HPDE6-E6E7 (cell line): ENCODE results near the gene CDA.
"Not testable (repeated sequence)": the region's sequence is repeated elsewhere in the genome, so short reads cannot be mapped to it uniquely, and the experiment has no call there.

Experiments
- DNase-seq: peaks from one replicate; pipeline ENCODE4 v3.0.0; 2011; ENCODE audit warnings: missing footprints; ENCODE audit errors: extremely low spot score

CDA gene

GRCh38 chr1:20586953-20587660 is 1.8 kb upstream of the CDA start:
- DNase-seq: no peak

DNA sequence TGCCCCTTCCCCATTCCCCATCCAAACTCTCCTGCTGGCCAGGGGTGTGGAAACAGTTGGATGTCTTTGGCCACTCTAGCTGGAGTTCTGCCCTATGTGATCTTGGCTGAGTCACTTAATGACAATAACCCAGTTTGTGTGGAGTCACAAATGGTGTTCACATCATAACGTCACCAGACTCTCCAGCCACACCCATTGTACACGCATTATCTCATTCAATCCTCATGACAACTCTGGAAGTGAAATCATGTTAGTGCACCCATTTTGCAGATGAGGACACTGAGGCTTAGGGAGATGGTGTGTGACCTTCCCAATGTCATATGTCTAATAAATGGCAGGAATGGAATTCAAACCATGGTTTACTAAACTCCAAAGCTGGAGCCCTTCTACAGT is 1.2 kb upstream of the CDA start:
- no peak for DNase-seq

DNA sequence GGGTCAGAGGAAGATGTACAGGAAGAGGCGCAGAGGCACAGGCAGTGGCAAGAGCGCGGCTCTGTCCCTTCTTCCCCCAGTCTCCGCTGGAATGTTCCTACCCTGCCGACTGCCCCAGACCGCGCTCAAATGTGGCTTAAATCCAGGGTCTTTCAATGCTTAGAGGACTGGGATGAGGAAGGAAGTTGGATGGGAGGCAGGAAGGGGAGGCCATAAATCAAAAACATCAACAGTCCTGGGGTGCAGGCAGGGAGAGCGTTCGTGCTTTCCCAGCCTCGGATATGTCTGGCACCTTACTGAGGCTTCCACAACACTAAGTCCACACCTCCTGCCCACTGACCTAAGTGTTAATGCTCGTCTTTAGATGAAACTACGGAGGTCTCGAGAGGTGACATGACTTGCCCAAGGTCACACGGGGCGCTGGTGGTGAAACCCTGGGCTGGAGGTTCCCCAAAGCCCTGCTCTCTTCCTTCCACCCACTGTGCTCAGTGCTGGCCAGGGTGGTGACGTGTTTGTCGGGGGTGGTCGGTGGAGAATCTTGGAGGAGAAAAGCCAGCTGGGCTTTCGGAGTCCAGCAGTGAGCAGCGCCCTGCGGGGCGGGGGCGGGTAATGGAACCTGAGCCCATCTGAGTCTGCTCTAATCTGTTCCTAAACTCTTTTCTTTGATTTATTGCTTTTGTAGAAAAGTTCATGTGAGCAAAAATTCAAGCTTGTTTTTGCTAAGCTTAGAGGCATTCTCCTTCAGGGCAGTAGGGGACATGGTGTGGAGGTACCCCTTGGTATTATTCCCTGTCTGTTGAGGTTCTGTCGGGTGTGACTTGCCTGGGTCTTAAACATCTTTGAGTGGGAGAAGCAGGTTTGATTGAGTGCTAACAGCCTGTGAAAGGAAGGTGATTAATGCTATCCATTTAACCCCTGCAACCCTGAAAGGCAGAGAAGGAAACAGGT is 708 bp downstream of the CDA start:
- no peak for DNase-seq

DNA sequence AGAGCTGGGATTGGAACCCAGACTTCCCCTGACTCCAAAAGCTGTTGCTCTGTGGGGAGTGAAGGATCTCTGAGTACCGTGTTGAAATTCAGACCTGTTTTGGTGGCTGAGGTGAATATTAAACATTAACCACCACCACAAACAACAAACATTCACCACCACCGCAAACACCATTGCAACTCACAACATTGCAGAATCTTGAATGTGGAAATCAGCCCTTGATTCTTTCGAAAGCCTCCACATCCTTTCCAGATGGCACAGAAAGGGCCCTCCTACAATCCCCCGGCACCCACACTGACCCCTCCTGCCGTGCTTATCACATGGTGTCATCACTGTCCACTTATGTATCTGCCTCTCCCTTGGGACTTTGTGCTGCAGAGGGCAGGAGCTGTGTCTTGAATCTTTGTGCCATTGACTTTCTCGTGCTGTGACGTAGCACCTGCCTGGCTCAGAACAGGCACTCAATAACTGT is 1.4 kb downstream of the CDA start:
- DNase-seq: no peak

DNA sequence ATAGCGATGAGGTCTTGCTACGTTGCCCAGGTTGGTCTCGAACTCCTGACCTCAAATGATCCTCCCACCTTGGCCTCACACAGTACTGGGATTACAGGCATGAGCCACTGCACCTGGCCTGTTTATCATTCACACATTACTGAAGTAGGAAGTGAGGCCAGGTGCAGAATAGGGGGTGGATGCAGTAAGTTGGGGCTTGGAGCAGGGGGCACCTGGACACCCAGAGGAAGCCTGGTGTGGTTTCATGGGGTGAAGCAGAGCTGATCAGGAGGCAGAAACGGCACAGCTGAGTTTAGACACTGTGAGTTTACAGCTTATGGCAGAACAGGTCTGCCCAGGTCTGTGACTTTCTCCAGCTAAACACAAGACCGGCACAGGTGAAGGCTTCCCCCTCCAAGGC is 4.9 kb downstream of the CDA start:
- DNase-seq: no peak

DNA sequence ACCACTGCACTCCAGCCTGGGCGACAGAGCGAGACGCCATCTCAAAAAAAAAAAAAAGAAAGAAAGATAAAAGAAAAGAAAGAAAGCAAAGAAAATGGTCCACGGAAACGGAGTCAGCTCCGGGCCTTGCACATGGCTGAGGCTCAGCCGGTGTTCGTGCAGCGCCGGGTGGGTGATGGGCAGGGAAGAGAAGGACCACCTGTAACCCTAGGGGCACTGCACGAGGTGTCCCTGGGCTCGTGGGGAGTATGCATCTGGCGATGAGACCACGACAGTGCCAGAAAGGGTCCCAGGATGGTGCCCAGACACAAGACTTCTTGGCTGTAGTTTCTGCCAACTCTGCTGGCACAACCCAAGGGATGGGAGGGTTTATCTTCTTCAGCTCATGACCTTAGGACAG is 5.8 kb downstream of the CDA start:
- no peak for DNase-seq

DNA sequence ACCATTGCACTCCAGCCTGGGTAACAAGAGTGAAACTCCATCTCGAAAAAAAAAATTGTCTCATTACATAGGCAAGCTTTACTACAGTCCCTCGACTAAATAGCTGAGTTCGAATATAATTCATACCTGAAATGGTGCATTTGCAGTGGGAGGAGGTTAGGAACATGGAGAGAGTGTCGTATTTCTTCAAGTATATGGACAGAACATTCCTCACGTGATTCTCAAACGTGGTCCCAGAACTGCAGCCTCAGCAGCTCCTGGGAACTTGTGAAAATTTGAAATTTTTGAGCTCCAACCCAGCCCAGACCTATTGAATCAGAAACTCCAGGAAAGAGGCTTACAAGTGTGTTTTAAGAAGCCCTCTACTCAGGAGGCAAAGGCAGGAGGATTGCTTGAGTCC is 7.2 kb downstream of the CDA start:
- DNase-seq: no peak

DNA sequence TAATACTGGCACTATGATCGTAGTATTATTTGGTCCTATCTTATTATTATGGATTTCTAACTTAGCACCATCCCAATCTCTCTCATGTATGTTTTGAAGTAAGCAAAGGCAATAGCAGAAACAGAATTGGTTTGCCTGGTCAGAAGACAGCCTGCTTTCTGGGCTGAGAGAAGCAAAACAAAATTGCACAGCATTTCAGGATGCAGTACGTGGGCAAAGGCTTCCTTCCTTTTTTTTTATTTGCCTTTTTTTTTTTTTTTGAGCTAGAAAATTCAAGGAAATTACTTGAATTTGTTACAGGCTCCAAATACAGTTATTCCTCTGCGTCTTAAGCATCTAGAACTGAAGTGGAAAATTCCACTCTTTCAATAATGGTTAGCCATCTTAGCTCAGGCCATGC is 8.8 kb downstream of the CDA start:
- no peak for DNase-seq

GRCh38 chr1:20600156-20600555 is 11.3 kb downstream of the CDA start:
- DNase-seq: no peak

DNA sequence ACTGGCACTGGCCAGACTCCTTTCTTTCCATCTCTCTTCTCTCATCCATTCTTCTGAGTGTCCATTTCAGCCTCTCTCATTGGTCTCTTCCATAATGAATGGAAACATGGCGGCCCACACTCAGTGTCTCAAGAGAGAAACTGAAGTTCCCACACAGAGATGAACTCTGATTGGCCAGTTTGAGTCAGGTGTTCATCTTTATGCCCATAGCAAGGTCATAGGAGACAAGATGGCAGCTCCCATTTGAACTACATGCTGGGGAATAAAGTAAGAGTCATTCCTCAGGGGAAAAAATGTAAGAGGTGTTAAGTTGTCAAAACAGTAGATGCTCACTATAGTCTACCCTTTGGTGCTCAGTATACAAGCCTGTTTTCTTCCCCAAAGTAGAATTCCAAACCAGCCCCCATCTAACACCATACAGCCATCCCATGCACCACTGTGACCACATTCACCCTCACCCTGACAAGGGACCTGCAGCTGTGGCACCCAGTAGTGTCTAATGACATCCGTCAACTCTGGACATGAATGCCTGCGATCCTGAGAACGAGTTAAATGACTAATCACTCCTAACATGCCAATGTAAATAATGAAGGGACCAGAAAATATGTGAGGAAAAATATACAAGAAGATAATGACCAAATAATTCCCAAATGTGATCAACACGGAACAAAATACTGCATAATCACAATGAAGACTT is 12.4 kb downstream of the CDA start:
- DNase-seq: no peak

DNA sequence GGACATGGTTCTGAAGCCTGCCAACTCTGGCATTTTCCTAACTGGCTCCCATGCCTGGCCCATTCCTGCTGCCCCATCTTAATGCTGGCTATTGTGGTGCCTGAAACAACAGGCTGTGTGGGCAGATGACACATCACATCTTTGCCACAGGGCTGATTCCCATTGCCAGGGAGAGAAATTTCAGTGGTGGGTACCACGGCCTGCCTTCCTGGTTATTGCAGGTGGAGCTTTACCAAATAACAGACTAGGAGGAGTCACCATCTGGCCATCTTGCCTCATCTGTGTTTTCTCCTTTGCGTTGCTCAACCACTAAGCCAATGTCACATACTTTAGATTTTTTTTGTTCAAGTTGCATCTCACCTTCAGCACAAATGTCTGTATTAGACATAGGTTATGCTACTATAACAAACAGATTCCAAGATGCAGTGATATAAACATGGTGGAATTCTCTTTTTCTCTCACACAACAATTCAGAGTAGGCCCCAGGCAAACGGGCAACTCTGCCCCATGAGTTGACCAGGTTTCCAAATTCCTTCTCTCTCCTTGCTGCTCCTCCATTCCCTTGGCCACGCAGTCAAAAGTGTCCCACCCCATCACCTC is 14.1 kb downstream of the CDA start:
- DNase-seq: no peak

- peak; percentile 70 for DNase-seq
These were observed 14.9 kb downstream of the CDA start for GRCh38 chr1:20603504-20604464.

- no peak for DNase-seq
These were observed 15.8 kb downstream of the CDA start for GRCh38 chr1:20604678-20605077.

- not testable (repeated sequence) for DNase-seq
These were observed 18.1 kb downstream of the CDA start for GRCh38 chr1:20606801-20607570.

GRCh38 chr1:20609541-20609940 is 20.6 kb downstream of the CDA start:
- no peak for DNase-seq

- DNase-seq: no peak
These were observed 22.1 kb downstream of the CDA start for GRCh38 chr1:20610970-20611369.

GRCh38 chr1:20611652-20612051 is 22.8 kb downstream of the CDA start:
- no peak for DNase-seq

- no peak for DNase-seq
These were observed 23.4 kb downstream of the CDA start for GRCh38 chr1:20612221-20612746.

- DNase-seq: no peak
These were observed 25.3 kb downstream of the CDA start for GRCh38 chr1:20614131-20614579.
